Breast epithelium (tissue), 4 donors: ENCODE data around the gene COTL1. TPM values are rescaled to one million over a fixed set of nuclear protein-coding genes. Genes with fewer than 3 reads are reported as not detected.

Source experiments
- DNase-seq, 2 donors: peaks; one replicate each; pipeline ENCODE4 v3.0.0-alpha.2; 2019; ENCODE audit warnings: low spot score in 2 of 2
- H3K27ac ChIP-seq, 2 donors: fragments of 200-600 bp; sonication (generic) in 1 of 2; one replicate each; pipeline ENCODE4 v1.5.1; 2016 to 2019; ENCODE audit warnings: mild to moderate bottlenecking in 1 of 2
- H3K27me3 ChIP-seq, 2 donors: fragments of 200-600 bp; sonication (generic) in 1 of 2; one replicate each; pipeline versions ENCODE4 v1.5.1 to v1.6.0; 2017 to 2019; ENCODE audit warnings: control low read depth in 1 of 2, mild to moderate bottlenecking in 1 of 2
- H3K36me3 ChIP-seq: fragments of 200-600 bp; one replicate; pipeline ENCODE4 v1.5.1; 2019
- H3K4me1 ChIP-seq, 2 donors: fragments of 200-600 bp; sonication (generic); one replicate each; pipeline ENCODE4 v1.5.1; 2016 to 2019; ENCODE audit warnings: control low read depth in 1 of 2
- H3K4me3 ChIP-seq, 3 donors: fragments of 200-600 bp; sonication (generic); 1 replicate in 2 of 3; 2 replicates in 1 of 3; pipeline ENCODE4 v1.5.1; 2016 to 2019; ENCODE audit warnings: mild to moderate bottlenecking in 3 of 3, moderate library complexity in 2 of 3
- H3K9me3 ChIP-seq, 2 donors: fragments of 200-600 bp; sonication (generic) in 1 of 2; one replicate each; pipeline ENCODE4 v1.5.1; 2016 to 2019; ENCODE audit warnings: control low read depth in 1 of 2
- CTCF ChIP-seq, 3 donors: fragments of 450-650 bp; IDR thresholded peaks; one replicate each; pipeline ENCODE4 v1.5.1; 2016 to 2017; ENCODE audit warnings: antibody characterized with exemption in 3 of 3, mild to moderate bottlenecking in 3 of 3, moderate library complexity in 3 of 3
- POLR2A ChIP-seq: fragments of 450-650 bp; IDR thresholded peaks from one replicate; pipeline ENCODE4 v1.6.1; 2016; ENCODE audit warnings: antibody characterized with exemption, mild to moderate bottlenecking, moderate library complexity
- POLR2AphosphoS5 ChIP-seq, 3 donors: sonication (generic); formaldehyde crosslinking; IDR thresholded peaks; one replicate each; pipeline ENCODE4 v1.6.1; 2017; ENCODE audit warnings: antibody characterized with exemption in 3 of 3
- intact Hi-C: fragments of 100-400 bp; cut with DNase I; formaldehyde crosslinking; loops from one replicate; pipeline ENCODE4 v1.15.1; 2023; ENCODE audit warnings: low total_unique reads
- total RNA-seq, 3 donors: library from RNA; depleted of rRNA; stranded (reverse); fragments of >200 nt; gene quantifications; one replicate each; pipeline ENCODE4 v1.1.0, GENCODE V29; 2016

COTL1 gene
- total RNA-seq, 3 donors from 2014 or later = 22.0 to 49.2 (median 44.6) TPM

GRCh38 chr16:84543253-84543652 is 74.6 kb downstream of the COTL1 start:
- no peak overlapping the region for H3K27ac ChIP-seq
- TF ChIP-seq CTCF (IDR thresholded peaks at IDR 0.05) = no peak
- no peak for TF ChIP-seq POLR2AphosphoS5 (IDR thresholded peaks at IDR 0.05)
- no peak for TF ChIP-seq POLR2A
- intact Hi-C loops = no loop called here

GRCh38 chr16:84541999-84542817 is 75.7 kb downstream of the COTL1 start:
- no peaks in the 10 kb centered on the region for H3K4me1 ChIP-seq
- intact Hi-C loops = no loop called here
- no peak overlapping the region for H3K27ac ChIP-seq
- no peaks in the 10 kb centered on the region for H3K9me3 ChIP-seq
- H3K36me3 ChIP-seq = no peaks in the 10 kb centered on the region
- TF ChIP-seq POLR2A = no peak
- no peak for TF ChIP-seq POLR2AphosphoS5 (IDR thresholded peaks at IDR 0.05)
- no peak for TF ChIP-seq CTCF (IDR thresholded peaks at IDR 0.05)
- DNase-seq = no peak
- peaks cover 0 to 6% of the 10 kb centered on the region in 2 donors for H3K27me3 ChIP-seq
- no peak overlapping the region for H3K4me3 ChIP-seq

More at GRCh38 chr16:84543253-84543652, 74.6 kb downstream of the COTL1 start:
- Histone ChIP-seq H3K4me3 (no peak overlapping the region), H3K36me3 (no peaks in the 10 kb centered on the region), H3K27me3 (peaks cover 0 to 6% of the 10 kb centered on the region in 2 donors), H3K9me3 (no peaks in the 10 kb centered on the region), H3K4me1 (no peaks in the 10 kb centered on the region)
- DNase-seq = no peak

GRCh38 chr16:84540194-84540593 is 77.7 kb downstream of the COTL1 start:
- no peaks in the 10 kb centered on the region for H3K9me3 ChIP-seq
- H3K27me3 ChIP-seq = peaks cover 0 to 6% of the 10 kb centered on the region in 2 donors
- H3K36me3 ChIP-seq = no peaks in the 10 kb centered on the region
- no peak overlapping the region for H3K4me3 ChIP-seq
- DNase-seq = no peak
- no peak for TF ChIP-seq POLR2A
- TF ChIP-seq CTCF (IDR thresholded peaks at IDR 0.05) = no peak
- no peak for TF ChIP-seq POLR2AphosphoS5 (IDR thresholded peaks at IDR 0.05)
- no peaks in the 10 kb centered on the region for H3K4me1 ChIP-seq
- intact Hi-C loops = no loop called here
- no peak overlapping the region for H3K27ac ChIP-seq

DNA sequence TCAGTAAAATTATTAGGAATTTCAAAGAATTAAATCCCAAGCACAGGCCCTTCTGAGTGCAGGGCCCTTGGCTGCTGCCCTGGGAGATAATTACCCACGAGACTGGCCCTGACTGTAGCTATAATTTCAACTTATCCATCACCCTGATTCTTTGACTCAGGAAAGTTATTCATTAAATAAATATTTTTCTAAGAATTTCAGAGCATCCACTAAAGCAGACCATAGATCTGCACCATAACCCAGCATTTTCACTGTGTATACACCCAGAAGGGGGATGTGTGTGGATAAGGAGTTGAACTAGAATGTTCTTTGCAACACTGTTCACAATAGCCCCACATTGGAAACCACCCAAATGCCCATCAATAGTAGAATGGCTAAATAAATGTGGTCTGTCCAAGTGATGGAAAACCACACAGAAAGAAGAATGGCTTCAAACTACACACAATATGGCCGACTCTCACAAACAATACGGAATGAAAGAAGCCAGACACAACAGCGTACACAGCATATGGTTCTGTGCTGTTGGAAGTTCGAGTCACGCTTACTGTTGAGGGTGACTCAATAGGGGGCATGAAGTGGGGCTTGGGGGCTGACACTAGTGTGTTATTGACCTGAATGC is 79.5 kb downstream of the COTL1 start:
- Histone ChIP-seq H3K9me3 (no peaks in the 10 kb centered on the region), H3K27me3 (no peaks in the 10 kb centered on the region), H3K27ac (no peak overlapping the region), H3K4me3 (no peak overlapping the region), H3K4me1 (no peaks in the 10 kb centered on the region), H3K36me3 (no peaks in the 10 kb centered on the region)
- intact Hi-C loops = no loop called here
- DNase-seq = no peak
- TF ChIP-seq CTCF (IDR thresholded peaks at IDR 0.05) (no peak), POLR2AphosphoS5 (IDR thresholded peaks at IDR 0.05) (no peak), POLR2A (no peak)

DNA sequence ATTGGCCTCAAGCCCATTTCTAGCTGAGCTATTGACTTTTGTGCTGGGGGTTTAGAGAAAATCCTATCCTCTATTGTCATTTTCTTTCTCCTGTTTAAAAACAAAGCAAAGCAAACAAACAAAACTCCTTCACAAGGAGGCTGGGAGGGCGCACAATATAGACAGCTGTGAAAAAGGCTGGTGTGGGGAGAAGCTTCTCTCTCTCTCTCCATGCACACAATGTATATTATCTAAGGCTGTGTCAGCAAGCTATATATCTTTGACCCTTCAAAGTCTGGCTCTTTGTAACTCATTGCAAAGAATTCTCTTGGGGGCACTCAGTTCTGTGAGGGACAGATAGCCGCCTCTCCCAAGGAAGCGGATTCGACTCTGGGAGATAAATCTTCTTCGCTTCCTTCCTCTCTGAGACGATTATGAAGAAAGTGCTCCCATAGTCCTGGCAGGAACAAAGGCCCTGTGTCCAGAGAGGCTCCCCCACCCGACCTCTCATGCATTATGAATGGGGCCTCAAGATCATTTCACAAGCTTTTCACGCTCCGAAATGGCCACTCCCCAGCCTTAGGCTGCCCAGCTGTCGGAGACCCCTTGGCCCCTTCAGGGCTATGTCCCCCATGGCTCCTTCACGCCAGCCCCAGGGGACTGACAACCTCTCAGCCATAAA is 80.3 kb downstream of the COTL1 start:
- intact Hi-C loops = no loop called here
- Histone ChIP-seq H3K36me3 (no peaks in the 10 kb centered on the region), H3K4me3 (no peak overlapping the region), H3K27ac (no peak overlapping the region), H3K9me3 (no peaks in the 10 kb centered on the region), H3K4me1 (peaks cover 3 to 6% of the 10 kb centered on the region in 2 donors), H3K27me3 (no peaks in the 10 kb centered on the region)
- TF ChIP-seq POLR2A = no peak
- no peak for TF ChIP-seq POLR2AphosphoS5 (IDR thresholded peaks at IDR 0.05)
- DNase-seq = no peak
